ENCODE data around the gene SELENOV. TPM values are rescaled to one million over a fixed set of nuclear protein-coding genes. Genes with fewer than 3 reads are reported as not detected.

The SELENOV gene
- total RNA-seq, 1 donor from 2014 or later, result not detected

DNA sequence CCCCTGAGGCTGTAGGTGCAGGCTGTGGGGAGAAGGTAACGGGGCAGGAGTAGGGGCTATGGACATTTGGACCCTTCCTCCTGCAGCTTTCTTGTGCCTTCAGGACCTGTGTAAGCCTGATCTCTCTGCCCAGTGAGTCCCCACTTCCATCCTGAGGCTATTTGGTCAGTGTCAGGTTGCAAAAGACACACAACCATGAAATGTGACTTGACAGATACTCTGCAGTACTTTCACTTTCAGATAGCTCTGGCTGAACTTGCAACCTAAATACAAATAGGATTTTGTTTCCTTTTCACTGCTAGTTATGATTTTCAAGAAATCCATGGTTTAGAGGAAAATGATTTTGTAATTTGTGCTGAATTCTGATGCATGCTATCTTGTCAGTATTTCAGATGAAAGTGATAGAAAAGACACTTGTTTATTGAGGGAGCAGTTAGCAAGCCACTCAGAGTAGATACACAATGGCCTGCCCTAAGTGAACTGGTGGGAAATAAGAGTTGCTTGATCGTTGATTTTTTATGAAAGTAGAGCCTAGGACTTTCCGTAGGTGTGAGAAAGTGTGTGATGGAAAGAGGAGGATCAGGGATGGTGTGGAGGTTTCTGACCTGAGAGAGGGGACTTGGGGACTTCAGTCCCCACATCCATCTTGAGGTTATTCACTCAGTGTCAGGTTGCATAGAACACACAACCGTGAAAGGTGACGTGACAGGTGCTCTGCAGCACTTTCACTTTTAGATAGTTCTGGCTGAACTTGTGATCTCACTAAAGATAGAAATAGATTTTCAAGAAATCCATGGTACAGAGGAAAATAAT lies 43.1 kb downstream of the SELENOV start:
- DNase-seq (ENCODE audit: low read depth), result peak; percentile 43

GRCh38 chr19:39558624-39559117 lies 43.7 kb downstream of the SELENOV start:
- no peak for DNase-seq (ENCODE audit: low read depth)

DNA sequence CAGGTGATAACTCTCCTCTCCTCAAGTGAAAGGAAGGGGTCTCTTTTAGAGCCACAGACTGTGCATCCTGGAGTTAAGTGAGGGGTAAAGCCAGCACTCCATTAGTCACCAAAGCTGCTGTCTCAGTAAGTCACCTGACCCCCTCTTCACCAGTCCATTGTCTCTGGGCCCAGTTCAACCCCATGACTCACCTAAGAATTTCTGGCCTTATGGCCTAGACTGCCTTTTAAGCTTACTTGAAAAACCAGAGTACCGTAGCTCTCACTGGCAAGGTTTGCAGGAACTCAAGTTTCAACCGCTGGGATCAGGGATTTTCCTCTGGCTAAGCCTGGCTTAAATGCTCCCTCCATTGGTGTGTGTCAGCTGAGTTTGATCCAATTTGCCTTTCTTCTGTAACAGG lies 48.5 kb downstream of the SELENOV start:
- DNase-seq (ENCODE audit: low read depth), result peak; percentile 89

DNA sequence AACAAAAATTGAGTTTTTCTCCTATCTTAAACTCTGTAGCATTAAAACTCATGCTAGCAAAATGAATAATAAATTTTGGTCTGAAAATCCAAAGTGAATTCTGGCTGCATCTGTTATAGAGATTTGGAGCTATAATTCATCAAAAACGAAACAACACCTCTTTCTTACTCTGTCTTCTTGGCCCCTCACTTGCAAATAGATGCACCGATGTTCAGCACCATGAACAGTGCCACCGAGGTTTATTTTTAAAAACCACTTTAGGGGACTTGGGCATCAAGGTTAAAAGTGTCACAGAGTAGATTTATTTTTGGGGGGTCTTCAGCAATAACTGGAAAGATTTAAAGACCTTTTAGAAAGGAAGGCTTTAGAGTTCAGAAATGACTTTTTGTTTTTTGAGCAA lies 51.1 kb downstream of the SELENOV start:
- no peak for DNase-seq (ENCODE audit: low read depth)

DNA sequence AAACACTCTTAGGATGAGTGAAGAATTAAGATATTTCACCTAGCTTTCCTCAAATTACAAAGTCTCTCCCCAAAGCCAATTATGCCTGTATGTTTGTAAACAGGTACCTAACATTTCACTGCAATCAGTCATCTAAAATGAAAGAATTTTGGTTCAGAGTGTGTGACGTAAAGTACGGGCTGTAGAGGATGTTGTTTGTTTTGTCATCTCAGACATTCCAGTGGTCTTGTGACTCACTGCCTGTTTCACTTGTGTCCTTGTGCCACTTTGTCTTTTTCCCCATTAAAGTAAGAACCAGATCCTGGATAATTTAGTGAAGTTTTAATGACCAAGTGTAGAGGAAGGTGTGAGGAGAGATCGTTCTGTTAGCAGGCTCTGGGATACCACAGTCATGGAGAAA lies 53.7 kb downstream of the SELENOV start:
- peak; percentile 47 for DNase-seq (ENCODE audit: low read depth)

Other genes starting within 250 kb of the SELENOV start
- gene IFNL2, start 246.7 kb upstream of the SELENOV start, total RNA-seq, result not detected in 2 replicates
- not detected in 2 replicates for gene IFNL1, start 218.7 kb upstream of the SELENOV start, total RNA-seq
- 0.15 TPM in 1 of 2 replicates, not detected in the other for gene LRFN1, start 194.3 kb upstream of the SELENOV start, total RNA-seq
- not detected in 2 replicates for gene GMFG, start 179.1 kb upstream of the SELENOV start, total RNA-seq
- 20.1 and 100 TPM in 2 replicates for gene SAMD4B, start 172.7 kb upstream of the SELENOV start, total RNA-seq
- gene PAF1, start 124.0 kb upstream of the SELENOV start, total RNA-seq, result 23.1 and 40.9 TPM in 2 replicates
- gene MED29, start 123.8 kb upstream of the SELENOV start, total RNA-seq, result 19.3 and 29.7 TPM in 2 replicates
- 0.35 and 2.8 TPM in 2 replicates for gene ZFP36, start 108.3 kb upstream of the SELENOV start, total RNA-seq
- gene PLEKHG2, start 102.5 kb upstream of the SELENOV start, total RNA-seq, result 6.1 and 12.9 TPM in 2 replicates
- gene RPS16, start 79.2 kb upstream of the SELENOV start, total RNA-seq, result 34.7 and 44.3 TPM in 2 replicates
- gene SUPT5H, start 69.6 kb upstream of the SELENOV start, total RNA-seq, result 55.4 and 114 TPM in 2 replicates
- 43.6 and 71.4 TPM in 2 replicates for gene TIMM50, start 34.3 kb upstream of the SELENOV start, total RNA-seq
- gene DLL3, start 16.2 kb upstream of the SELENOV start, total RNA-seq, result 0.05 TPM in 1 of 2 replicates, not detected in the other
- 2.1 and 2.5 TPM in 2 replicates for gene EID2B, start 17.7 kb downstream of the SELENOV start, total RNA-seq
- gene EID2, start 25.0 kb downstream of the SELENOV start, total RNA-seq, result 5.4 and 16.9 TPM in 2 replicates
- gene LGALS13, start 87.4 kb downstream of the SELENOV start, total RNA-seq, result not detected in 2 replicates
- not detected in 2 replicates for gene LGALS16, start 140.8 kb downstream of the SELENOV start, total RNA-seq
- not detected in 2 replicates for gene LGALS14, start 189.3 kb downstream of the SELENOV start, total RNA-seq
- not detected in 2 replicates for gene CLC, start 222.9 kb downstream of the SELENOV start, total RNA-seq

Data from renal cortical epithelial cell (primary cell).